OCI-LY1 (cell line): ENCODE data around the gene SOCS7.

ENCODE experiments used
- EZH2 ChIP-seq: fragments of 200-600 bp; sonication (generic), shearing (Covaris generic); IDR thresholded peaks from 2 replicates; pipeline ENCODE4 v1.8.0; 2017; ENCODE audit warnings: borderline replicate concordance, mixed run types, mild to moderate bottlenecking, antibody characterized with exemption, low read length, moderate library complexity, mixed read lengths
- TF ChIP-seq, protein P1 (sequence below): fragments of 200-600 bp; sonication (generic), shearing (Covaris generic); IDR thresholded peaks from 2 replicates; pipeline ENCODE4 v1.5.1; 2017; ENCODE audit warnings: mild to moderate bottlenecking, antibody characterized with exemption, low read length, moderate library complexity, mixed read lengths

DNA sequence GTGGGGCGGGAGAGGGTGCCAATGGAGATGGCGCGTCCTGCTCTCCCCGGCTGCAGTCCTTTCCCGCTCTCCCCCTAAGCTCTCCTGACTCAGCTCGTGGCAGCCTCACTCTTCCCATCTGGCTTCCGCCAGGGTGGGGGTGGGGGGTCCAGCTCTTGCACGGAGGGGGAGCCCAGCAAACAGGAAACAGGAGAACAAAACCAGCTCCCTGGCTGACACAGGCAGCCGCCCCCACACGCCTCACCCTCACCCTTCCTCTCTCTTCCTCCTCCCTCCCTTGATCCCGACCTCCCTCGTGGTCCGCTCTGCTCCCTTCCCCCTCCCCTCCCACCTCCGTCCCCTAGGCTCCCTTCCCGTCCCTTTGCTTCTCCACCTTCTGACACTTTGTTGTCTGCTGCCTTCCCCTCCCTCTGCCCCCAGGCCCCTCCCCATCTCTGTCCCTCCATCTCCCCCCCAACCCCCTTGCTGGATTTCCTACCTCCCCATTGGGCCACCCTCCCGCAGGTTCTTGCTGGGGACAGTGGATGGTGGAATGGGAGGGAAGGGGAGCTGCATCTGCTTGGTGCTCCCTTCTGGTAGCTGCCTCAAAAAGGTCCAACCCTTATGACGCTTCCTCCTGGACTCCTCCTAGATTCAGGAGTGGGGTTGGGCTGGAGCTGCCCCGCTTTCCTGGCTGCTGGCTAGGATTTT, 100.3 kb downstream of the SOCS7 start:
- TF ChIP-seq, protein P1, sequence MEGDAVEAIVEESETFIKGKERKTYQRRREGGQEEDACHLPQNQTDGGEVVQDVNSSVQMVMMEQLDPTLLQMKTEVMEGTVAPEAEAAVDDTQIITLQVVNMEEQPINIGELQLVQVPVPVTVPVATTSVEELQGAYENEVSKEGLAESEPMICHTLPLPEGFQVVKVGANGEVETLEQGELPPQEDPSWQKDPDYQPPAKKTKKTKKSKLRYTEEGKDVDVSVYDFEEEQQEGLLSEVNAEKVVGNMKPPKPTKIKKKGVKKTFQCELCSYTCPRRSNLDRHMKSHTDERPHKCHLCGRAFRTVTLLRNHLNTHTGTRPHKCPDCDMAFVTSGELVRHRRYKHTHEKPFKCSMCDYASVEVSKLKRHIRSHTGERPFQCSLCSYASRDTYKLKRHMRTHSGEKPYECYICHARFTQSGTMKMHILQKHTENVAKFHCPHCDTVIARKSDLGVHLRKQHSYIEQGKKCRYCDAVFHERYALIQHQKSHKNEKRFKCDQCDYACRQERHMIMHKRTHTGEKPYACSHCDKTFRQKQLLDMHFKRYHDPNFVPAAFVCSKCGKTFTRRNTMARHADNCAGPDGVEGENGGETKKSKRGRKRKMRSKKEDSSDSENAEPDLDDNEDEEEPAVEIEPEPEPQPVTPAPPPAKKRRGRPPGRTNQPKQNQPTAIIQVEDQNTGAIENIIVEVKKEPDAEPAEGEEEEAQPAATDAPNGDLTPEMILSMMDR, result no peak
- TF ChIP-seq EZH2, result no peak
